Glomerular visceral epithelial cell (primary cell): ENCODE measurements around the gene LRP10.
"Not testable (repeated sequence)": the region's sequence is repeated elsewhere in the genome, so short reads cannot be mapped to it uniquely, and the experiment has no call there.

ENCODE experiments used
- DNase-seq: peaks from one replicate; pipeline ENCODE4 v3.0.0-alpha.2; 2016; ENCODE audit errors: extremely low spot score

The LRP10 gene, protein sequence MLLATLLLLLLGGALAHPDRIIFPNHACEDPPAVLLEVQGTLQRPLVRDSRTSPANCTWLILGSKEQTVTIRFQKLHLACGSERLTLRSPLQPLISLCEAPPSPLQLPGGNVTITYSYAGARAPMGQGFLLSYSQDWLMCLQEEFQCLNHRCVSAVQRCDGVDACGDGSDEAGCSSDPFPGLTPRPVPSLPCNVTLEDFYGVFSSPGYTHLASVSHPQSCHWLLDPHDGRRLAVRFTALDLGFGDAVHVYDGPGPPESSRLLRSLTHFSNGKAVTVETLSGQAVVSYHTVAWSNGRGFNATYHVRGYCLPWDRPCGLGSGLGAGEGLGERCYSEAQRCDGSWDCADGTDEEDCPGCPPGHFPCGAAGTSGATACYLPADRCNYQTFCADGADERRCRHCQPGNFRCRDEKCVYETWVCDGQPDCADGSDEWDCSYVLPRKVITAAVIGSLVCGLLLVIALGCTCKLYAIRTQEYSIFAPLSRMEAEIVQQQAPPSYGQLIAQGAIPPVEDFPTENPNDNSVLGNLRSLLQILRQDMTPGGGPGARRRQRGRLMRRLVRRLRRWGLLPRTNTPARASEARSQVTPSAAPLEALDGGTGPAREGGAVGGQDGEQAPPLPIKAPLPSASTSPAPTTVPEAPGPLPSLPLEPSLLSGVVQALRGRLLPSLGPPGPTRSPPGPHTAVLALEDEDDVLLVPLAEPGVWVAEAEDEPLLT

DNA sequence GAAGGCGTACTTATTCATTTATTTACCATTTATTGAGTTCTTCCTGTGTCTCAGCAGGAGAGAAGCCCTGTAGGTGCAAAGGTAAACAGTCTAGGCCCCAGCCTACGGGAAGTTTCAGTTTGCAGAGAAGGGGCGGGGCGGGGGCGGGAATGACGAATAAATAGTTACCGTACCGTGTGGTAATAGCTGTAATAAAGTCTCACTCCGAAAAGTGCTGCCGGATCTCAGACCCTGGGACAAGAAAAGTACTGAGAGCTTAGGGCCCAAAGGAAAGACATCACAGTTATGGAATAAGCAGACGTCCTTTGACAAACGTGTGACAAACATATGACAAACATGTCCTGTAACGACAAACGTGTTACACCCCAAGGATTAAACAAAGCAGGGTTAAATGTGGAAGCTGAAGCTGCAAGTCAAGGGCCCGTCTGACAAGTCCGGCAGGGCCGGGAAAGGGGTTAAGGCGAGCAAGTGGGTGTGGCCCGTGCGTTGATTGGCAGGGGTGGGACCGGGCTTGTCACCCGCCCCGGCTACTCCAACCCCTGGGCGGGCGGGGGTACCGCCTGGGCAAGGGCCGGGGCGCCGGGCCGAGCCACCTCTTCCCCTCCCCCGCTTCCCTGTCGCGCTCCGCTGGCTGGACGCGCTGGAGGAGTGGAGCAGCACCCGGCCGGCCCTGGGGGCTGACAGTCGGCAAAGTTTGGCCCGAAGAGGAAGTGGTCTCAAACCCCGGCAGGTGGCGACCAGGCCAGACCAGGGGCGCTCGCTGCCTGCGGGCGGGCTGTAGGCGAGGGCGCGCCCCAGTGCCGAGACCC, at the start of gene LRP10:
Gene LRP10 (plus strand): TSS at position 517 of the 809 bp plus-strand sequence. CDS start 564 bp downstream, outside the sequence.
- peak; percentile 87 for DNase-seq

DNA sequence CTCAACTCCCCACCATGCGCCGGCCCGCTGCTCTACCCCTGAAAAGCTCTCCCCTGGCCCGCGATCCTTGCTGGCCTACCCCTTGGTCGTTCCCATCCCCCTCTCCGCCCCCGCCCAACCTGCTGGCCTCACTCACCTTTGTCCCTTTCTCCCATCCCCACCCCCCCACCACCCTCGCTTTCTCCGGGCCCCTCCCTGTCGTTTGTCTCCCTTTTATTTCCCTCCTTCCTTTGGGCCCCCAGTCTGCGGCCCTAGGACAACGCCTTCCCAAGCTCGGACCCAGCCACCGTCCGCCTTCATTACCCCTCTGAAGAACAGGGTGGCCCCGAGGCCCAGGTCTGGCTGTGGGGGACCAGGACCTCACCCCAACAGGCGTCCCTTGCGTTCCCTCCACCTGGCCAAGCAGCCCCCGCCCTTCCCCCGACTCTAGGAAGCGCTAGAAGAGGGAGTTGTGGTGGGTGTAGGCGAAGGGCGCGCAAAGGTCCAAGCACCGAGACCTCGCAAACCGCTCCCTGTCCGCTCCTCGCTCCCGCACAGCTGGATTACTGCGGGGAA, 49.4 kb upstream of the LRP10 start:
- DNase-seq: no peak

- peak; percentile 96 for DNase-seq
These were observed 48.9 kb upstream of the LRP10 start for GRCh38 chr14:22822571-22823098.

DNA sequence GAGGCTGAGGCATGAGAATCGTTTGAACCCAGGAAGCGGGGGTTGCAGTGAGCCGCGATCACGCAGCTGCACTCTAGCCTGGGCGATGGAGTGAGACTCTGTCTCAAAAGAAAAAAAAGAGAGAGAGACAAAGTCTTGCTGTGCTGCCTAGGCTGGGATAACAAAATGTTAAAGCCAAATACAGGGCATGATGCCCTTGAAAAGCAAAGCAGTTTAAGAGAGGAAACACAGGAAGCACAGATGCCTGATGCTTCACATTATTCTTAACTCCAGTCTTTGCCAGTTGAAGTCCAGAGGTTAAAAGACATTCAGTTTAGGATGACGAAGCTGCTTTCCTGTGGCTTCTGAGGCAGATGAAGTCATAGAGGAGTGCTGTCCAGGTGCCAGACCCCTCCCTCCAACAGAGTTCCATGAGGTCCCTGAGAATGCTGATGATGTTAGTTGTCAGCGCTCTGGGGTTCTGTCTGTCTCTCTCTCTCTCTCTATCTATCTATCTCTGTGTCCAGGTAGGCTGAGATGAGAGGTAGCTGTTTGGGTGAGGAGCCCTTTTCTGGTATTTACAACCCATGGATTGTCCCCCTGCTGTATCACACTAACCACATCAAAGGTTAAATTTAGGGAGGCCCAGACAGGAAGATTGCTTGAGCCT, 46.7 kb upstream of the LRP10 start:
- DNase-seq: peak; percentile 94

DNA sequence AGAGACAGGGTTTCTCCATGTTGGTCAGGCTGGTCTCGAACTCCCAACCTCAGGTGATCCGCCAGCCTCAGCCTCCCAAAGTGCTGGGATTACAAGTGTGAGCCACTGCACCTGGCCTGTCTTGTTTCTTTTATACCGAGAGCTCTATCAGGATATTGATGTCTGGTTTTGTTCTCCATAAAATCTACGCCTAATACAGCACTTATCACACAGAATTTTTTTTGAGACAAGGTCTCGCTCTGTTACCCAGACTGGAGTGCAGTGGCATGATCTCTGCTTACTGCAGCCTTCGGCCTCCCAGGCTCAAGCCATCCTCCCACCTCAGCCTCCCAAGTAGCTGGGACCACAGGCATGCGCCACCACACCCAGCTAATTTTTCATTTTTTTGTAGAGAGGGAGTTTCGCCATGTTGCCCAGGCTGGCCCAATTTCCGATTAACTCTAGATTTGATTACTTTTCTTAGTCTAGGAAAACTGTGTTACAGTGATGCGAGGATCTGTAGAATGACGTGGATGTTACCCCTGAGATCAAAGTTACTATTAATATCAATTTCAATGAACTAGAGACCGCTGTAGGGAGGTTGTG, 42.4 kb upstream of the LRP10 start:
- DNase-seq: not testable (repeated sequence)

GRCh38 chr14:22829661-22830442, 41.7 kb upstream of the LRP10 start, which contains the start of gene MRPL52:
MRPL52 (plus strand) TSS chr14:22829887; CDS start chr14:22829913, 26 bp downstream.
- peak; percentile 89 for DNase-seq

- no peak for DNase-seq
These were observed 41.0 kb upstream of the LRP10 start for GRCh38 chr14:22830443-22831010.

GRCh38 chr14:22835505-22835904, 36.0 kb upstream of the LRP10 start:
- DNase-seq: no peak

GRCh38 chr14:22836301-22837113, 35.0 kb upstream of the LRP10 start, which contains the start of gene MMP14:
MMP14 (plus strand) TSS chr14:22836585; CDS start chr14:22836818, 233 bp downstream.
- DNase-seq: peak; percentile 89

- DNase-seq: peak; percentile 28
These were observed 34.3 kb upstream of the LRP10 start for GRCh38 chr14:22837114-22837749.

- peak; percentile 67 for DNase-seq
These were observed 33.6 kb upstream of the LRP10 start for GRCh38 chr14:22837750-22838538.

DNA sequence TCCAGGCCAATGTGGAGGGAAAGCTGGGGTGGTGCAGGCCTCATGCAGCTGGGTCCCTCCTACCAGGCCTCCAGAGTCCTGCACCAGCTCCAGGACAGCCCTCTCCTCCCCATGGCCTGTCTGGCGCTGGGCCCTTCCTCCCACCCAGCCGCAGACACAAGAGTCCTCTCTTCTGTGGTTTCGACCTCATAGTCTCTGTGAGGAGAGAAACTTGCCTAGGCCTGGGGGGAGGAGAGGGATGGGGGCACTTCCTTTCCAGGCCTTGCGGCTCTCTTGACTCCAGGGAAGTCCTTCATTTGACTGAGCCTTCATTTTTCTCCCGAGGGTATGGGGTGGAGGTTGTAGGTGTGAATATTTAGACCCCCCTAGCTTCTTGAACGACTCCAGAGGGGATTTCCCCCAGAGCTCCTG, 32.9 kb upstream of the LRP10 start:
- DNase-seq: peak; percentile 86

DNA sequence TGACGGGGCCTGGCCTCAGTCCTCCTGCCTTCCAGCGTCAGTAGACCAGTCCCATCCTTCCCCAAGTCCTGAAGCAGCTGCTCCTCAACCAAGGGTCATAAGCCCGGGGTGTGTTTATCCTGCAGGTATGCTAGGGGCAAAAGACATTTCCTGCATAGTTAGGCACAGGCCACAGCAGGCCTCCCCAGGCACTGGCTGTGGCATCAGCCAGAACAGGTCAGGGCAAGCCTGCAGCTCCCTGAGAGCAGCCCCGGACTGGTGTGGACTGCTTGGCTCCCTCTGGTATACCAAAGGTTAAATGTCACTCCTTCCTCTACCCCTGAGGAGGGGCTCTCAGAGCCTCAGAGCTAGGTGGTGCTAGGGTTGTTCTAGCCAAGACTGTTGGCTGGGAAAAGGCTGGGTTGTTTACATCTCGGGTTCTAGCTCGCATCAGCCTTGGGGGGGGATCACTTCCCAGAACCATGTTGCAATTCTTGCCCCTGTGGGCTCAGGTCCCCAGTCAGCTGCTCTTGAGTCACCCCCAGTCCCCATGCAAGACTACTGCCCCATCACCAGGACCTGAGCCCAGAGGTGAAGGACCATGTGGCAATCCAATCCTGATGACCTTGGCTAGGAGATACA, 32.3 kb upstream of the LRP10 start:
- no peak for DNase-seq

- no peak for DNase-seq
These were observed 30.2 kb upstream of the LRP10 start for GRCh38 chr14:22841311-22841710.

DNA sequence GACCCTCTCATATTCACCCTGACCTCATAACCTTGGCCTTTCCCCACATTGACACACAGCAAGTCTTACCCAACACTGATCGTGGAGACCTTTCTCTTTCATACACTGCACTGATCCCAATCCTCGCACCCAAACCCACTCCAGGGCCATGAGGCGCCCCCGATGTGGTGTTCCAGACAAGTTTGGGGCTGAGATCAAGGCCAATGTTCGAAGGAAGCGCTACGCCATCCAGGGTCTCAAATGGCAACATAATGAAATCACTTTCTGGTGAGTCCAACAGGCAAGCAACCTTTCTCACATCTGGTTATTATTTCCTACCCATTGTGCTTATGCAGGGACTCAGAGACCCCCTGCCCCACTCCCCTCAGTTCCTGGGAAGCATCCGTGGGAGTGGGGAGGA, 29.8 kb upstream of the LRP10 start:
- DNase-seq: no peak
